DND-41 (cell line): ENCODE measurements around the gene IQGAP1.

ENCODE experiments used
- ATAC-seq: fragments of 200-7000 bp; cut with Tn5 transposase; 3 replicates; pipeline ENCODE4 v1.9.1; 2021; ENCODE audit warnings: low read depth; ENCODE audit not compliant: insufficient read depth
- DNase-seq: peaks from one replicate; pipeline ENCODE4 v3.0.0-alpha.2; 2020
- H2AFZ ChIP-seq: 2 replicates; pipeline ENCODE4 v1.6.0; 2012; ENCODE audit warnings: low read depth, low read length
- H3K27ac ChIP-seq: 2 replicates; pipeline ENCODE4 v1.5.1; 2012; ENCODE audit warnings: low read length, inconsistent platforms
- H3K27me3 ChIP-seq: fragments of 200-600 bp; sonication (generic); 2 replicates; pipeline ENCODE4 v1.6.0; 2012; ENCODE audit warnings: low read length, mild to moderate bottlenecking, inconsistent platforms; ENCODE audit not compliant: insufficient read depth, poor library complexity
- H3K36me3 ChIP-seq: 2 replicates; pipeline ENCODE4 v1.5.1; 2012; ENCODE audit warnings: low read length, inconsistent platforms; ENCODE audit not compliant: insufficient read depth
- H3K4me1 ChIP-seq: 2 replicates; pipeline ENCODE4 v1.5.1; 2012; ENCODE audit warnings: mild to moderate bottlenecking, low read length; ENCODE audit not compliant: insufficient read depth
- H3K4me2 ChIP-seq: 2 replicates; pipeline ENCODE4 v1.6.0; 2012; ENCODE audit warnings: mild to moderate bottlenecking, moderate library complexity, low read length, inconsistent platforms; ENCODE audit not compliant: insufficient read depth
- H3K4me3 ChIP-seq, 2 experiments: fragments of 200-600 bp in 1 of 2; shearing (Covaris generic) in 1 of 2; 2 replicates each; pipeline ENCODE4 v1.5.1; 2012 to 2016; ENCODE audit warnings: inconsistent platforms in 2 of 2, low read length in 2 of 2, mild to moderate bottlenecking in 2 of 2, low read depth in 1 of 2, moderate library complexity in 1 of 2
- H3K79me2 ChIP-seq: 2 replicates; pipeline ENCODE4 v1.6.0; 2012; ENCODE audit warnings: low read length, inconsistent platforms; ENCODE audit not compliant: insufficient read depth
- H3K9ac ChIP-seq: 2 replicates; pipeline ENCODE4 v1.6.0; 2012; ENCODE audit warnings: low read depth, mild to moderate bottlenecking, inconsistent platforms, low read length, moderate library complexity
- H3K9me3 ChIP-seq: 2 replicates; pipeline ENCODE4 v1.5.1; 2012; ENCODE audit warnings: low read length, moderate library complexity, mild to moderate bottlenecking, inconsistent platforms; ENCODE audit not compliant: insufficient read depth, severe bottlenecking
- H4K20me1 ChIP-seq: 2 replicates; pipeline ENCODE4 v1.6.0; 2012; ENCODE audit warnings: low read length; ENCODE audit not compliant: insufficient read depth
- EZH2 ChIP-seq: IDR thresholded peaks from 3 replicates; pipeline ENCODE4 v1.6.1; 2012; ENCODE audit warnings: borderline replicate concordance, low read depth, mild to moderate bottlenecking, moderate library complexity, low read length, inconsistent platforms; ENCODE audit not compliant: severe bottlenecking
- TF ChIP-seq, protein P1 (sequence below): IDR thresholded peaks from 2 replicates; pipeline ENCODE4 v1.5.1; 2012; ENCODE audit warnings: borderline replicate concordance, low read length, moderate library complexity, mild to moderate bottlenecking; ENCODE audit not compliant: poor library complexity, severe bottlenecking; ENCODE audit errors: extremely low read depth

IQGAP1 gene

DNA sequence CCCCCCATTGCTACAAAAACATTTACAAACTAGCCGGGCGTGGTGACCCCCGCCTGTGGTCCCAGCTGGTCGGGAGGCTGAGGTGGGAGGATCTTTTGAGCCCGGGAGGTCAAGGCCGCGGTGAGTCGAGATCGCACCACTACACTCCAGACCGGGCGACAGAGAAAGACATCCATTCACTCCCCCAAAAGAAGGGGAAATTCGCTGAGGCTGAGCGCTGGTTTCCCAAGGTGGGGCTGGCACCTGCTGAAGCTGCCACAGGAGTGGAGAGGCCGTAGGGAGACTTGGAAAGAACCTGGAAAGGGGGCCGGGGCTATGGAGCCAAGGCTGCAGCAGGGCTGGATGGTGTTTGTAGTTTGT lies 140.9 kb downstream of the IQGAP1 start:
- H3K27ac ChIP-seq, result no peak overlapping the region
- no peaks in the 10 kb centered on the region; the same call in 1 of the 2 replicates for H3K36me3 ChIP-seq
- H3K4me1 ChIP-seq, result peaks cover 24% of the 10 kb centered on the region
- peak overlapping the region; percentile 77 for H3K9ac ChIP-seq
- peaks cover 7% of the 10 kb centered on the region; the same call in 1 of the 2 replicates for H4K20me1 ChIP-seq
- peak overlapping the region; percentile 89 for H2AFZ ChIP-seq
- H3K9me3 ChIP-seq, result no peaks in the 10 kb centered on the region
- DNase-seq (no peak), ATAC-seq (no peak)
- peak overlapping the region; percentile 91 for H3K4me2 ChIP-seq
- H3K4me3 ChIP-seq, result peak overlapping the region in 1 of 2 experiments; percentile 85; a peak in 2 of 4 replicates
- peaks cover 35% of the 10 kb centered on the region for H3K79me2 ChIP-seq
- no peaks in the 10 kb centered on the region for H3K27me3 ChIP-seq
- no peak for TF ChIP-seq EZH2
- TF ChIP-seq, protein P1, sequence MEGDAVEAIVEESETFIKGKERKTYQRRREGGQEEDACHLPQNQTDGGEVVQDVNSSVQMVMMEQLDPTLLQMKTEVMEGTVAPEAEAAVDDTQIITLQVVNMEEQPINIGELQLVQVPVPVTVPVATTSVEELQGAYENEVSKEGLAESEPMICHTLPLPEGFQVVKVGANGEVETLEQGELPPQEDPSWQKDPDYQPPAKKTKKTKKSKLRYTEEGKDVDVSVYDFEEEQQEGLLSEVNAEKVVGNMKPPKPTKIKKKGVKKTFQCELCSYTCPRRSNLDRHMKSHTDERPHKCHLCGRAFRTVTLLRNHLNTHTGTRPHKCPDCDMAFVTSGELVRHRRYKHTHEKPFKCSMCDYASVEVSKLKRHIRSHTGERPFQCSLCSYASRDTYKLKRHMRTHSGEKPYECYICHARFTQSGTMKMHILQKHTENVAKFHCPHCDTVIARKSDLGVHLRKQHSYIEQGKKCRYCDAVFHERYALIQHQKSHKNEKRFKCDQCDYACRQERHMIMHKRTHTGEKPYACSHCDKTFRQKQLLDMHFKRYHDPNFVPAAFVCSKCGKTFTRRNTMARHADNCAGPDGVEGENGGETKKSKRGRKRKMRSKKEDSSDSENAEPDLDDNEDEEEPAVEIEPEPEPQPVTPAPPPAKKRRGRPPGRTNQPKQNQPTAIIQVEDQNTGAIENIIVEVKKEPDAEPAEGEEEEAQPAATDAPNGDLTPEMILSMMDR, result no peak

DNA sequence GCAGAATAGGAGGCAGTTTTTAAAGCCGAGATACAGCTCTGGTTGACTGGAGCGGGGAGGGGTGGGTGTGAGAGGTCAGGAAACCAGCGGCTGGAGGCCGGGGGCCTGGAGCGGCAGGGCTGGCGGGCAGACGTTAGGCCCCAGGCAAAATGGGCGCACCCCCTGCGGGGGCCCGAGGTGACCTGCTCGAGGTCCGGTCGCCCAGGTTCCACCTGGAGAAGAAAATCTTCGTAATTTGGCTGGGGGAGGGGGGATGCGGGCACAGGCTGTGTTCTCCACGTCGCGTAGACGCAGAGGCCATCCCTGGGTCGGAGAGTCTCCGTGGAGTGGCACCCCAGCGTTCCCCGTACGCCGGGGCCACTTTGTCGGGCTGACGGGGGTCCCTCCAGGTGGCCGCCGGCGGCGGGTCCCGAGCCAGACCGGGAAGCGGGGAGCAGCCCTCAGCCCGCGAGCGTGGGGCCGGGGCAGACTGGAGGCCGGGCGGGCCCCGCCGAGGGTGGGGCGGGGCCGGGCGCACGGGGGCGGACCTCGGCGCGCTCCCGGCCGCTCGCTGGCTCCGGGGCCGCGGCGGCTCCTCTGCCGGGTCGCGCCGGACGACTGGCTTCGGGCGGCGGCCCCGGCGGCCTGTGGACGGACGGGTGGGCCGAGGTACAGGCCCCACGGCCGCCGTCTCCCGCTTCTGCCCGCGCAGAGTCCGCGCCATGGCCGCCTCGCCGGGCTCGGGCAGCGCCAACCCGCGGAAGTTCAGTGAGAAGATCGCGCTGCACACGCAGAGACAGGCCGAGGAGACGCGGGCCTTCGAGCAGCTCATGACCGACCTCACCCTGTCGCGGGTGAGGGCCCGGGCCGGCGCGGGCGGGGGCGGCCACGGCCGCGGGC lies 141.6 kb downstream of the IQGAP1 start, which contains the start of gene CRTC3:
TSS of gene CRTC3 (plus strand) at position 553 of the 879 bp plus-strand sequence. CDS start at position 702, 149 bp downstream.
- Histone ChIP-seq H3K4me2 (peak within 1 kb of the TSS; percentile 91), H3K36me3 (no peaks in the 10 kb centered on the region; the same call in 1 of the 2 replicates), H3K27ac (peak within 1 kb of the TSS; percentile 77), H3K9ac (peak within 1 kb of the TSS; percentile 77), H3K27me3 (no peaks in the 10 kb centered on the region), H3K9me3 (no peaks in the 10 kb centered on the region), H3K4me3 (peak within 1 kb of the TSS; percentile 43 to 85), H3K4me1 (peaks cover 24% of the 10 kb centered on the region), H2AFZ (peak within 1 kb of the TSS; percentile 89), H4K20me1 (peaks cover 10% of the 10 kb centered on the region; the same call in 1 of the 2 replicates), H3K79me2 (peaks cover 41% of the 10 kb centered on the region)
- ATAC-seq (peak; percentile 86), DNase-seq (peak; percentile 53)
- TF ChIP-seq EZH2, result no peak
- TF ChIP-seq, protein P1, result peak; percentile 36

DNA sequence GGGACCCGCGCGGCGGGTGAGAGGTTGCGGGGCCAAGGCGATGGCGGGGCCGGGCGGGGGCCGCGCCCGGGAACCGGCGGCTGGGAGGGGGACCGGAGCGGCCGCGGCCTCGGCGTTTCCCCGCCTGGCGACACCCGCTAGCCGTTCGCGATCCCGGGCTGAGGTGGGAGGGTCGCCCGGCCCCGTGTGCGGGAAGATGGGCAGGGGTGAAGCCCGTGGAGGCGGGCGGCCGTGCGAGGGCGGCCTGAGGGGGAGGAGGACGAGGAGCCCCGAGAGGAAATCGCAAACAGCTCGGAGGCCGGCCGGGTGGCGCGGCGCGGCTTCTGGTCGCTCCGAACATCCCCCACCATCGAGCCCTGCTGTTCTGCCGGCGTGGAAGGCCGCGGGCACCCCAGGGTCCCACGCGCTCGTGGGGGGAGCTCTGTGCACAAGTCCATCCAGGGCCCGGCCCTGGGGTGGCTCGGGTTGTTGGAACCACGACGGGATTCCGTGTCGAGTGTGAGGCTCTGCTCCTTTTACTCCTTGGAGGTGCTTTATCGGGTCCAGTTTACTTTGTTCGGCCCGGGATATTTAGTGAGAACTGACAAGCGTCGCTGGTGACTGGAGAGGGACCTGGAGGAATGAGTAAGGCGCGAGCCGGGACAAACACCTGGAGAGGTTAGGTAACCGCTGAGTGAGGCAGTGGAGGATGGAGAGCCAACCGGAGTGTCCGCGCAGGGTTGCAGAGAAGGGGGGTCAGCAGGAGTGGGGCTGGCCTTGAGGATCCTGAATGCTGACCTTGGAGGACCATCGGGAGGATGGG lies 142.4 kb downstream of the IQGAP1 start:
- H3K36me3 ChIP-seq, result no peaks in the 10 kb centered on the region; the same call in 1 of the 2 replicates
- DNase-seq (peak; percentile 49), ATAC-seq (peak; percentile 60)
- H3K4me1 ChIP-seq, result peaks cover 24% of the 10 kb centered on the region
- H4K20me1 ChIP-seq, result peaks cover 11% of the 10 kb centered on the region; the same call in 1 of the 2 replicates
- H3K9ac ChIP-seq, result peak overlapping the region; percentile 77
- no peaks in the 10 kb centered on the region for H3K27me3 ChIP-seq
- TF ChIP-seq, protein P1, result no peak
- TF ChIP-seq EZH2, result no peak
- peak overlapping the region; percentile 91 for H3K4me2 ChIP-seq
- no peaks in the 10 kb centered on the region for H3K9me3 ChIP-seq
- peak overlapping the region; percentile 43 to 85 for H3K4me3 ChIP-seq
- H3K79me2 ChIP-seq, result peaks cover 47% of the 10 kb centered on the region
- peak overlapping the region; percentile 65 for H3K27ac ChIP-seq
- peak overlapping the region; percentile 82 for H2AFZ ChIP-seq
